Choroid plexus epithelial cell (primary cell): ENCODE measurements around the gene SLC8A1.

Experiments used
- DNase-seq: peaks from one replicate; pipeline ENCODE4 v3.0.0-alpha.2; 2010; ENCODE audit warnings: low read depth
- H3K4me3 ChIP-seq: 2 replicates; pipeline ENCODE4 v1.5.1; 2011; ENCODE audit warnings: low read depth, mild to moderate bottlenecking, control low read depth, low read length, moderate library complexity
- TF ChIP-seq, protein P1 (sequence below): conservative IDR thresholded peaks from 2 replicates; pipeline ENCODE4 v1.5.1; 2011; ENCODE audit warnings: low read depth, mild to moderate bottlenecking, control low read depth, inconsistent platforms, low read length, moderate library complexity

The SLC8A1 gene

DNA sequence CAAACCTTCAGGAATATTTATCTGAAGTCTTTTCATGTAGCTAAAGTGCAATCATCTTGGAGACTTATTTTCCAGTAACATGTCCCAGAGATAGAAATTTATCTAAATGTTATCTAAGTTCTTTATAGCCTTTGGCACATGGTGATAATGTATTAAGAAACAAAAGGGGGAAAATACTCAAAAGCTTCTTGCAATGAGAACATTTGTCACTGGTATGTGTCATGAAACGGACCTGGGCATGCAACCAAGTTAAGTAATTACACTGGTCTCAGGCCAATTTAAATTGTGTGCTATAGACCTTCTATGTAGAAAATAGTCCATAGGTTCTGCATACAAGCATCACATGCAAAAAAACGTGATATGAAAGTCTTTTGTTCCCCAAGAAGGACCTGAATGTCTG is 136.2 kb downstream of the SLC8A1 start:
- H3K4me3 ChIP-seq: no peak overlapping the region
- TF ChIP-seq, protein P1, sequence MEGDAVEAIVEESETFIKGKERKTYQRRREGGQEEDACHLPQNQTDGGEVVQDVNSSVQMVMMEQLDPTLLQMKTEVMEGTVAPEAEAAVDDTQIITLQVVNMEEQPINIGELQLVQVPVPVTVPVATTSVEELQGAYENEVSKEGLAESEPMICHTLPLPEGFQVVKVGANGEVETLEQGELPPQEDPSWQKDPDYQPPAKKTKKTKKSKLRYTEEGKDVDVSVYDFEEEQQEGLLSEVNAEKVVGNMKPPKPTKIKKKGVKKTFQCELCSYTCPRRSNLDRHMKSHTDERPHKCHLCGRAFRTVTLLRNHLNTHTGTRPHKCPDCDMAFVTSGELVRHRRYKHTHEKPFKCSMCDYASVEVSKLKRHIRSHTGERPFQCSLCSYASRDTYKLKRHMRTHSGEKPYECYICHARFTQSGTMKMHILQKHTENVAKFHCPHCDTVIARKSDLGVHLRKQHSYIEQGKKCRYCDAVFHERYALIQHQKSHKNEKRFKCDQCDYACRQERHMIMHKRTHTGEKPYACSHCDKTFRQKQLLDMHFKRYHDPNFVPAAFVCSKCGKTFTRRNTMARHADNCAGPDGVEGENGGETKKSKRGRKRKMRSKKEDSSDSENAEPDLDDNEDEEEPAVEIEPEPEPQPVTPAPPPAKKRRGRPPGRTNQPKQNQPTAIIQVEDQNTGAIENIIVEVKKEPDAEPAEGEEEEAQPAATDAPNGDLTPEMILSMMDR: no peak
- no peak for DNase-seq

DNA sequence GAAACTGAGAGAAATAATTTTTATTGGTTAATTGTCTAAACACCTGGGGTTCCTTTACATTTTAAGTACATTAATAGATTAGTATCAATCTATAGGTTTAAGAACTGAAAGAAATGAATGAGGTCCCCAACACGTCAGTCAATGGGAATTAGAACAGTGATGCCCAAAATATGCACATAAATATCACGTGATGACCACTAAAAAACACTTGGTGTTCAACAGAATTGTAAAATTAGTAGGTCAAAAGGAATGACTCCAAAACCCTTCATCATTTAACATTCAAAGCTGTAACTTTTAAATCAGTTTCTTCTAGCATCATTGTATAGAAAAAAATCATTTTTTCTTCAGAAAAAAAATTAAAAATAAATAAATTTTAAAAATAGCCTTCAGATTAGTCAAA is 140.9 kb downstream of the SLC8A1 start:
- no peak overlapping the region for H3K4me3 ChIP-seq
- DNase-seq: no peak
- TF ChIP-seq, protein P1: no peak

DNA sequence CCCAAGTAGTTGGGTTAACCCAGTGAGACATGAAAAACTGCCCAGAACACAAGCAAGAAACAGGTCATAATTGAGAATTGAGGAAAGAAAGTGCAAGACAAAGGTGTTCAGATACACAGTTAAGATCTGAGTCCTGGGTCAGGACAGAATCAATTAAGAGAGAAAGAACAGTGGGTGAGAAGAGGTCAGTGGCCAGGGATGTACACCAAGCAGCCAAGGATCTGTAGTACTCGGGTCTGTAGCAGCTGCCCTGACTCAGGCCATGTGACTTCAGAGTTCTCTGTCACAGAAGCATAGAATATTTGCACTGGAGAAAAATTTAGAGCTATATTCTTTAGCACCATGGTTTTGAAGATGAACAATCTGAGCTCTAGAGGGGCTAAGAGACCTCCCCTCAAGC is 141.6 kb downstream of the SLC8A1 start:
- no peak overlapping the region for H3K4me3 ChIP-seq
- TF ChIP-seq, protein P1: no peak

DNA sequence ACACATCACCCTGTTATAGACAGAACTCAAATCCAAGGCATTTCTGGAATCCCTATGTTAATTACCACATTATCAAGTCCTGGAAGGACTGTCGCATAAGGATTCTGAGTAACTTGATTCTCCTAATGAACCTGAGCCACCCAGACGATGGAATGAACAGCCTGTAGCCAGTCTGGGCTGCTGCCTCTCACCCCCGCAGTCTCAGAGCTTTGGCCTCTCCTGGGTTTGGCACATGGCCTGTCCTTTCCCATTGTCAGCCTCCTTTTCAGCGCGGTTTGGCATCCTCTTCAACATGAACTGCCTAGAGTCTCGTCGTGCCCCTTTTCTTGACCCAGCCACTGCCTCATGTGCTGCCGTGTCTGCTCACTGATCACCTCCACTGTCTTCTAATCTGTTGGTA is 147.6 kb downstream of the SLC8A1 start:
- no peak for DNase-seq
- H3K4me3 ChIP-seq: no peak overlapping the region
- TF ChIP-seq, protein P1: no peak

More for the DNA sequence above, 141.6 kb downstream of the SLC8A1 start:
- DNase-seq: no peak

DNA sequence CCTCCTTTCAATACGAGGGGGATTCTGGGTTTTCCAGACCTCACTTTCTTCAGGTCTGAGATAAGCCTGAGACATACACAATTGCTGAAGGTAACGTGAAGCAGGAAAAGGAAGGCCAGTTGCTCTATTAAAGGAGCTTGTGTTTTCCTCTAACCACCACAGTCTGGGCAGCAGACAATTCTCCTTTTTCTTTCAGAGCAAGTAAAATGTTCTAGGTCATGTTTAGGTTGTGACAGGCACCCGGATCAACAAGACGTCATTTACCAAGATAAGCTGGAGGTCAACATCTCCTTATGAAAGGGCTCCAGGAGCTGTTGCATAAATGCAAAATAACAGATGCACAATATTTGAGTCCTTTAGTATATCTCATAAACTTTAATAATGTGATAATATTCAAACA is 148.1 kb downstream of the SLC8A1 start:
- TF ChIP-seq, protein P1: no peak

DNA sequence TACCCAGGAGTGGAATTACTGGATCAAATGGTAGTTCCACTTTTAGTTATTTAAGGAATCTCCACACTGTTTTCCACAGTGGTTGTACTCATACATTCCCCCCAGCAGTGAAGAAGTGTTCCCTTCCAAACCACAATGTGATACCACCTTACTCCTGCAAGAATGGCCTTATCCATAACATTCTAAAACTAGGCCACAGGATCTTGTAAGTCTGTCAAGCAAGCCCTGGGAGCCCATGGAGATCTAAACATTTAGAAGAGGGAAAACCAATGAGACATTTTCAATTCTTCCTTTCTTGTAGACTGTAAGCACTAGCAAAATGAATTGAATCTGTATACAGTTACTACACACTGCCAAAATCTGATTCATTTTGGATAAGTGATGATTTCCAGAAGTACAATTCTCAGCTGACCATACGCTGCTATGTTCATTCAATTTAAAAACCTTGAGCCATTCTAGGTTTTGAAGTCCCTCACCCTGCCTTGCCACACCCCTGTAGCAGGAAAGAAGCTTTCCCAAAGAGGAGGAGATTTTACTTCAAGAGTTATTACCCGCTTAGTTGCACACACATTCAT is 149.1 kb downstream of the SLC8A1 start:
- TF ChIP-seq, protein P1: no peak
- H3K4me3 ChIP-seq: no peak overlapping the region
- DNase-seq: no peak

More for the DNA sequence above, 148.1 kb downstream of the SLC8A1 start:
- no peak overlapping the region for H3K4me3 ChIP-seq
- no peak for DNase-seq

DNA sequence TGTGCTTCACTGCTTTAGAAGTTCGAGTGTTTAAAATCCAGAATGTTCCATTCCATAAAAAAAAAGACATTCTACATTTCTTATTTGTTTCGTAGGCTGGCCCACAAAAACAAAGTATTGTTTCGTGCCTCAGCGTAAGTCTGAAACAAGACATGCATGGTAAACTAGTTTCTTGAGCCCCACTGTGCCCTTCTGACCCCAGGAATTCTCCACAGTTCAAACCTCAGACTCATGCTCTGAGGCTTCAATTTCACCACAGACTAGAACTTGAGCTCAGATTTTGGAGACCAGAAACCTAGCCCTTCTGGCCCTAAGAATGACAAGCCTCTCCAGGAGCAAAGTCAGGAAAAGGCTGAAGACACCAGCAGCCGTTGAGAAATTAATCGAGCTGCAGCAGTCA is 151.5 kb downstream of the SLC8A1 start:
- H3K4me3 ChIP-seq: no peak overlapping the region
- TF ChIP-seq, protein P1: no peak
- peak; percentile 17 for DNase-seq
